HEK293T (cell line): ENCODE measurements around the gene RBM20.

ENCODE experiments used
- ARNT ChIP-seq: fragments of 450-650 bp; IDR thresholded peaks from 2 replicates; pipeline ENCODE4 v1.6.1; 2017; ENCODE audit warnings: mild to moderate bottlenecking
- BHLHE40 ChIP-seq: fragments of 450-650 bp; IDR thresholded peaks from 2 replicates; pipeline ENCODE4 v1.6.1; 2016; ENCODE audit warnings: mild to moderate bottlenecking, moderate library complexity, borderline replicate concordance
- FOXA1 ChIP-seq: fragments of 450-650 bp; IDR thresholded peaks from 2 replicates; pipeline ENCODE4 v1.6.1; 2016; ENCODE audit warnings: mild to moderate bottlenecking
- NFRKB ChIP-seq: fragments of 450-650 bp; IDR thresholded peaks from 2 replicates; pipeline ENCODE4 v1.6.1; 2016; ENCODE audit warnings: mild to moderate bottlenecking, moderate library complexity
- SP1 ChIP-seq: fragments of 450-650 bp; IDR thresholded peaks from 2 replicates; pipeline ENCODE4 v1.6.1; 2017
- SUZ12 ChIP-seq: fragments of 450-650 bp; IDR thresholded peaks from 2 replicates; pipeline ENCODE4 v1.6.1; 2016; ENCODE audit warnings: mild to moderate bottlenecking

DNA sequence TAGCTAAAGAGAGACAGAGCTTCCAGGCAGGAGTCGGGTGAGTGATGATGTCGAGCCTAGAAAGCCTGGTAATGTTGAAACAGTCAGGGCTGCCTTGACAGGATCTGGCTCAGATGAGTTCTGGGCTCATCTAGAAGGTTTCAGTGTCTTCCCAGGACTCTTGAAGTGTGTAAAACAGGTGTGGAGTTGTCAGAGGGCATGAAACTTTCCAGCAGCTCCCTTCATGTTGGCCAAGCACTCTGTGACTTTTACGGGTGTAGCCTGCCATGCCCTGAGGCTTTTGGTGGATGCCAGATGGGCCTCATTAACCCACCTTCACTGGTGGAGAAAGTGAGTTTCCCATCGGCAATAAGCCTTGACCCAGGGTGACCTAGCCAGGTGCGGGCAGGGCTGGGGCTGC is 161.2 kb downstream of the RBM20 start:
- no peak for TF ChIP-seq ARNT
- TF ChIP-seq BHLHE40: no peak
- TF ChIP-seq NFRKB: no peak
- TF ChIP-seq SP1: no peak
- TF ChIP-seq FOXA1: no peak
- TF ChIP-seq SUZ12: no peak
